ENCODE results near the gene MTUS2. TPM values are rescaled to one million over a fixed set of nuclear protein-coding genes. Genes with fewer than 3 reads are reported as not detected.

The MTUS2 gene
- total RNA-seq, 1 experiment from 2014 or later = 0.35 TPM

DNA sequence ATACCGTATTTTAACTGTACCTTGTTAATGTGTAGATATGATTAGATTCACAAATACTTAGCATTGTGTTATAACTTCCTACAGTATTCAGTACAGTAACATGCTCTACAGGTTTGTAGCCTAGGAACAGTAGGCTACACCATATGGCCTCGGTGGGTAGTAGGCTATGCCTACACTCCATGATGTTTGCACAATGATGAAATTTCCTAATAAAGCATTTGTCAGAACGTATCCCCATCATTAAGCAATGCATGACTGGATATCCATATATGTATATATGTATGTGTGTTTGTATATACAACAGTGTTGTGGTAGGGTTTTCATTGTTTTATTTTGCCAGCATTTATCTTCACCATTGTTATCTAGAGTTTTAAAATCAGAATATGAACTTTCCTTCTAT, 655.9 kb downstream of the MTUS2 start:
- Histone ChIP-seq H4K91ac (ENCODE audit: insufficient read length, low read depth, low read length) (no peak overlapping the region), H2BK120ac (ENCODE audit: low read depth, low read length, poor library complexity, severe bottlenecking) (no peak overlapping the region), H2BK12ac (ENCODE audit: insufficient read length, low read depth, low read length) (no peak overlapping the region), H2AFZ (ENCODE audit: low read length) (no peak overlapping the region), H3K79me2 (ENCODE audit: insufficient read depth, low read length) (no peaks in the 10 kb centered on the region), H3K4ac (ENCODE audit: low read depth, low read length) (no peak overlapping the region), H3K23me2 (ENCODE audit: insufficient read length, low read depth, low read length, poor library complexity, severe bottlenecking) (no peaks in the 10 kb centered on the region), H3K9me3 (ENCODE audit: control insufficient read depth, low read depth, low read length) (no peaks in the 10 kb centered on the region), H3K56ac (ENCODE audit: insufficient read length, low read depth, low read length) (no peak overlapping the region), H3K18ac (ENCODE audit: insufficient read length, low read depth, low read length) (no peak overlapping the region), H2BK5ac (ENCODE audit: insufficient read length, low read length) (no peak overlapping the region), H4K20me1 (ENCODE audit: control insufficient read depth, insufficient read depth, insufficient read length) (no peaks in the 10 kb centered on the region), H2BK20ac (ENCODE audit: low read depth, low read length, poor library complexity, severe bottlenecking) (no peak overlapping the region), H3K27ac (ENCODE audit: insufficient read length, low read depth, low read length) (no peak overlapping the region), H3K27me3 (ENCODE audit: insufficient read depth, low read length) (no peaks in the 10 kb centered on the region), H4K5ac (ENCODE audit: insufficient read length, low read depth, low read length) (no peak overlapping the region), H3K4me1 (ENCODE audit: insufficient read depth, low read length) (no peaks in the 10 kb centered on the region), H3K79me1 (ENCODE audit: insufficient read depth, low read depth, low read length, poor library complexity, severe bottlenecking) (no peaks in the 10 kb centered on the region), H2BK15ac (ENCODE audit: low read depth, low read length) (no peak overlapping the region), H2AK5ac (ENCODE audit: insufficient read length, low read length) (no peak overlapping the region), H3K9ac (ENCODE audit: extremely low read depth, insufficient read length, low read length) (no peak overlapping the region), H3K14ac (ENCODE audit: insufficient read depth, low read length) (no peak overlapping the region), H3K4me2 (ENCODE audit: insufficient read depth, insufficient read length, low read length) (no peak overlapping the region), H4K8ac (replicated peaks; ENCODE audit: insufficient read length, low read depth, low read length) (no peak overlapping the region), H3T11ph (ENCODE audit: low read length) (no peak overlapping the region), H3K23ac (ENCODE audit: insufficient read length, low read depth, low read length) (no peak overlapping the region)
- H3K36me3 Mint-ChIP-seq (ENCODE audit: insufficient read depth in 1 of 3, low read depth in 3 of 3) = no peaks in the 10 kb centered on the region; a peak in 1 of 7 replicates
- peaks cover 1% of the 10 kb centered on the region; the same call in 1 of the 2 replicates for H3K27me3 Mint-ChIP-seq (ENCODE audit: low read depth)
- no peaks in the 10 kb centered on the region for H3K9me3 Mint-ChIP-seq
- TF ChIP-seq, protein P1, sequence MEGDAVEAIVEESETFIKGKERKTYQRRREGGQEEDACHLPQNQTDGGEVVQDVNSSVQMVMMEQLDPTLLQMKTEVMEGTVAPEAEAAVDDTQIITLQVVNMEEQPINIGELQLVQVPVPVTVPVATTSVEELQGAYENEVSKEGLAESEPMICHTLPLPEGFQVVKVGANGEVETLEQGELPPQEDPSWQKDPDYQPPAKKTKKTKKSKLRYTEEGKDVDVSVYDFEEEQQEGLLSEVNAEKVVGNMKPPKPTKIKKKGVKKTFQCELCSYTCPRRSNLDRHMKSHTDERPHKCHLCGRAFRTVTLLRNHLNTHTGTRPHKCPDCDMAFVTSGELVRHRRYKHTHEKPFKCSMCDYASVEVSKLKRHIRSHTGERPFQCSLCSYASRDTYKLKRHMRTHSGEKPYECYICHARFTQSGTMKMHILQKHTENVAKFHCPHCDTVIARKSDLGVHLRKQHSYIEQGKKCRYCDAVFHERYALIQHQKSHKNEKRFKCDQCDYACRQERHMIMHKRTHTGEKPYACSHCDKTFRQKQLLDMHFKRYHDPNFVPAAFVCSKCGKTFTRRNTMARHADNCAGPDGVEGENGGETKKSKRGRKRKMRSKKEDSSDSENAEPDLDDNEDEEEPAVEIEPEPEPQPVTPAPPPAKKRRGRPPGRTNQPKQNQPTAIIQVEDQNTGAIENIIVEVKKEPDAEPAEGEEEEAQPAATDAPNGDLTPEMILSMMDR (conservative IDR thresholded peaks at IDR 0.05) = no peak
- H3K4me1 Mint-ChIP-seq = peaks cover 4 to 6% of the 10 kb centered on the region in 2 experiments
- H3K4me3 Mint-ChIP-seq = no peak overlapping the region
- H3K27ac Mint-ChIP-seq = no peak overlapping the region
- DNase-seq = no peak
- WGBS (ENCODE audit: extremely low coverage, insufficient read length, low lambda C conversion rate) = no CpG with 5 or more reads among the region's 3 CpGs

Measured in H9 (cell line).